ENCODE data around the gene KCTD4.
"Not testable (repeated sequence)": the region's sequence is repeated elsewhere in the genome, so short reads cannot be mapped to it uniquely, and the experiment has no call there.

Gene KCTD4

DNA sequence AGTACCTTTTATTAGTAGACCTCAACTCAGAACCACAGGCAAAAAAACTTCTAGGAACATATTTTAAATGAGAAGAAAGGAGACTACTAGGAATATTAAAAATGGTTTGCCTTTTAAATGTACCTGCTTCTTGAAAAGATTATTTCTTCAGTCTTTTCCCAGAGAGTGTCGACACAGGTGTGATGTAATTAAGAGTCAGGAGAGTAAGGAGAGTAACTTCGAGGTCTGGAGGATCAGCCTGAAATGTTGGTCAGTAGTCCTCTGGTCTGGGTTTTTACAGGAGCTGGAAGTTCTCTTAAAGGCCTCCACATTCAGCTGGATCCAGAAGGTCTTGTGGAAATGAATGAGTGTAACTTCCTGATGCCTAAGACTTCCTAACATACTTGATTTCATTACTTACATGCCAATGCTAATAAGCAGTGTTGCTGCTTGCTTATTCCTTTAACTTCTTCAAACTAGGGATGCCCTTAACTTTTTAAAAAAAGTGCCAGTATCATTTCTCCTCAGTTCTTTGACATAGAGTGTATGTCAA lies at the start of gene KCTD4:
Gene KCTD4, minus strand, starts transcription at position 345 of the 532 bp plus-strand sequence. CDS start 6,478 bp downstream, outside the sequence.
- Histone ChIP-seq H3K9ac (ENCODE audit: low read length) (no peak within 1 kb of the TSS), H3K36me3 (ENCODE audit: control insufficient read depth, insufficient read depth, low read length) (no peaks in the 10 kb centered on the region), H3K9me3 (ENCODE audit: control insufficient read depth, low read length) (no peaks in the 10 kb centered on the region), H3K4me3 (ENCODE audit: low read length) (no peak within 1 kb of the TSS), H3K27me3 (ENCODE audit: control insufficient read depth, insufficient read depth, low read length) (no peaks in the 10 kb centered on the region), H3K4me1 (ENCODE audit: control insufficient read depth, insufficient read depth, low read length) (no peaks in the 10 kb centered on the region)

DNA sequence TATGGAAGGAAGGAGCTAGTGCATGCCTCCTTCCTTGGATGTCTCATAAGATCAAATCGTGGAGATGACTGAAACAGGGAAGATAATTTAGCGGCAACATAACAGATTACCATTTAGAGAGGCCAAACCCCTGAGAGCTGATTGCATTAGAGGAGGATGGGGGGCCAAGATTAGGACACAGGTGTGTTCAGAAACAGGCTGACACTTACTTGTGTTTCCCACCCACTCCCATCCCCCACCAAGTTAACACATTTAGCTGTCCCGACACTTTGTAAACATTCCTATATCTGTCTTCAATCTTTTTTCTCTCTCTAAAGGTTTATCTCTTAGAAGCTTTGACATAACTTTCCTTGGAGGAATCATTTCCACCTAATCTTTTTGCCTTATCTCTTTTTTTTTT lies 48.8 kb upstream of the KCTD4 start:
- Histone ChIP-seq H3K4me1 (ENCODE audit: control insufficient read depth, insufficient read depth, low read length) (no peaks in the 10 kb centered on the region), H3K9me3 (ENCODE audit: control insufficient read depth, low read length) (no peaks in the 10 kb centered on the region), H3K9ac (ENCODE audit: low read length) (no peak overlapping the region), H3K4me3 (ENCODE audit: low read length) (no peak overlapping the region), H3K27me3 (ENCODE audit: control insufficient read depth, insufficient read depth, low read length) (no peaks in the 10 kb centered on the region), H3K36me3 (ENCODE audit: control insufficient read depth, insufficient read depth, low read length) (no peaks in the 10 kb centered on the region)

DNA sequence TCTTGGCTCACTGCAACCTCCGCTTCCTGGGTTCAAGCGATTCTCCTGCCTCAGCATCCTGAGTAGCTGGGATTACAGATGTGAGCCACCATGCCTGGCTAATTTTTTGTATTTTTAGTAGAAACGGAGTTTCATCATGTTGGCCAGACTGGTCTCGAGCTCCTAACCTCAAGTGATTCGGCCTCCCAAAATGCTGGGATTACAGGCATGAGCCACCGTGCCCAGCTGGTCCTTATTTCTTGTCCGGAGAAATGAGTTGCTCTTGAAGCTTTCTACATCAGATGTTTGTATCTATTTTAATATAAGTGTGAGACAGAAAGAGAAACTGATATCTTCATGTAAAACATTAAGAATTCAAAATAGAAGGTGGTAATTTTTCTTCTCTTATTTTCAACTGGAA lies 43.9 kb upstream of the KCTD4 start:
- H3K9ac ChIP-seq (ENCODE audit: low read length); H3K27me3 ChIP-seq (ENCODE audit: control insufficient read depth, insufficient read depth, low read length): not testable (repeated sequence)

DNA sequence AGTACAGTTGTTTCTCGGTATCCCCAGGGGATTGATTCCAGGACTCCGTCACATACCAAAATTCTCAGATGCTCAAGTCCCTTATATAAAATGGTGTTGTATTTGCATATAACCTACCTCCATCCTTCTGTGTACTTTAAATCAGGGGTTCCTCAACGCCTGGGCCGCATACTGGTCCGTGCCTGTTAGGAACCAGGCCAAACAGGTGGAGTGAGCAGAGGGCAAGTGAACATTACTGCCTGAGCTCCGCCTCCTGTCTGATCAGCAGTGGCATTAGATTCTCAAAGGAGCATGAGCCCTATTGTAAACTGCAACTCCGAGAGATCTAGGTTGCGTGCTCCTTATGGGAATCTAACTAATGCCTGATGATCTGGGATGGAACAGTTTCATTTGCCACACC lies 42.2 kb upstream of the KCTD4 start:
- no peaks in the 10 kb centered on the region for H3K4me1 ChIP-seq (ENCODE audit: control insufficient read depth, insufficient read depth, low read length)
- H3K9me3 ChIP-seq (ENCODE audit: control insufficient read depth, low read length): no peaks in the 10 kb centered on the region
- H3K27me3 ChIP-seq (ENCODE audit: control insufficient read depth, insufficient read depth, low read length): no peaks in the 10 kb centered on the region
- no peak overlapping the region for H3K4me3 ChIP-seq (ENCODE audit: low read length)
- no peaks in the 10 kb centered on the region for H3K36me3 ChIP-seq (ENCODE audit: control insufficient read depth, insufficient read depth, low read length)
- no peak overlapping the region for H3K9ac ChIP-seq (ENCODE audit: low read length)

More for the DNA sequence above, 43.9 kb upstream of the KCTD4 start:
- H3K4me3 ChIP-seq (ENCODE audit: low read length); H3K4me1 ChIP-seq (ENCODE audit: control insufficient read depth, insufficient read depth, low read length); H3K9me3 ChIP-seq (ENCODE audit: control insufficient read depth, low read length); H3K36me3 ChIP-seq (ENCODE audit: control insufficient read depth, insufficient read depth, low read length): not testable (repeated sequence)

DNA sequence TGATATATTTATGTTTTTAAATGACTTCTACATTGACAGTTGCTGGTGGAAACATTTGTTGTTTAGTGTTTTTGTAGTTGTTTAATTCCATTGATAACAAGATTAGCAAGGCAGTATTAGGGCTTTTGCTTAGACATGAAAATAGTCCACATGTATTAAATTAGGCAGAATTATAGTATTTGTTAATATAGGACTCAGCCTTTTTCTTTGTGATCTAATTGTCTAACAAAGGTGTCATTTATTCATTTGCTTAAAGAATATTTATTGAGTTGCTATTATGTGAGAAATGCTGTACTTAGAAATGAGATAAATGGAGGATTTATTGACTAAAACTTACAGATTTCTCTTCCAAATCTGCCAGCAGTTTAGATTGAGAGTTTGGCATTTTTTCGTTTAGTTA lies 41.7 kb upstream of the KCTD4 start:
- no peaks in the 10 kb centered on the region for H3K9me3 ChIP-seq (ENCODE audit: control insufficient read depth, low read length)
- no peak overlapping the region for H3K4me3 ChIP-seq (ENCODE audit: low read length)
- H3K4me1 ChIP-seq (ENCODE audit: control insufficient read depth, insufficient read depth, low read length): no peaks in the 10 kb centered on the region
- H3K27me3 ChIP-seq (ENCODE audit: control insufficient read depth, insufficient read depth, low read length): no peaks in the 10 kb centered on the region
- peak overlapping the region; percentile 40 for H3K9ac ChIP-seq (ENCODE audit: low read length)
- H3K36me3 ChIP-seq (ENCODE audit: control insufficient read depth, insufficient read depth, low read length): no peaks in the 10 kb centered on the region

DNA sequence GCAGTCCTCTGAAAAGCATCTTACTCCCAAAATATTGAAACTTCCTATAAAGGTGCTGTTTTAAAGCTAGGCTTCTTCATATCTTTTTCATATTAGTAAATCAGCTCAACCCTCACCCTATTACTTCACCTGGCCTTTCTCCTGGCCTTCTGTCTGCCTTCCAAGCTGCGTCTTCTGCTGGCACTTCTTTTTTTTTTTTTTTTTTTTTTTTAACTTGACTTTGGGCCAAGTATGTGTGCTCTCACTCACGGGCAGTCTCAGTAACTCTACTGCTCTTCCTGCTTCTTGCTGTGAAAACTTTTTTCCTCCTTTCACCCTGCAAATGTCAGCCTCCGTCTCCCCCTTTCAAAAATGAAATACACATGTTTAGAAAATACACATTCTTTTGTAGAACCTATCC lies 41.2 kb upstream of the KCTD4 start:
- no peaks in the 10 kb centered on the region for H3K4me1 ChIP-seq (ENCODE audit: control insufficient read depth, insufficient read depth, low read length)
- H3K36me3 ChIP-seq (ENCODE audit: control insufficient read depth, insufficient read depth, low read length): no peaks in the 10 kb centered on the region
- no peaks in the 10 kb centered on the region for H3K27me3 ChIP-seq (ENCODE audit: control insufficient read depth, insufficient read depth, low read length)
- H3K4me3 ChIP-seq (ENCODE audit: low read length): no peak overlapping the region
- no peaks in the 10 kb centered on the region for H3K9me3 ChIP-seq (ENCODE audit: control insufficient read depth, low read length)
- peak overlapping the region; percentile 40 for H3K9ac ChIP-seq (ENCODE audit: low read length)

DNA sequence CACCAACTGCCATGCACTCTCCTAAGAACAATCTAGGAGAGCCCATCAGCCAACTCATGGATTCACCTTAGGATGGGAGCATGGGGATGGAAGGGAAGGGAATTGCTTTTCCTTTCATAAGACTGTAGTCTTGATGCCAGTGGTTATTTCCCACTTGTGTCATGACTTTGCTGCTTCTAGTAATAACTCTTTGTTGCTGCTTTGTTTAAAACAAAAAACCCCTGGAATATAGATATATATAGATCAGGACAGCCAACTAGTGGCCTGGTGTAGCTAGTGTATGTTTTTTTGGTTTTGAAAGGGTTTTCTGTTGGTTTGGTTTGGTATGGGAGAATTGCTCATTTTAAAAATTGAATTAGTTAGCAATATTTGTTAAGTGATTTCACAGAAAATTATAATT lies 39.3 kb upstream of the KCTD4 start:
- H3K4me3 ChIP-seq (ENCODE audit: low read length): no peak overlapping the region
- H3K36me3 ChIP-seq (ENCODE audit: control insufficient read depth, insufficient read depth, low read length): no peaks in the 10 kb centered on the region
- H3K27me3 ChIP-seq (ENCODE audit: control insufficient read depth, insufficient read depth, low read length): no peaks in the 10 kb centered on the region
- H3K9me3 ChIP-seq (ENCODE audit: control insufficient read depth, low read length): no peaks in the 10 kb centered on the region
- H3K4me1 ChIP-seq (ENCODE audit: control insufficient read depth, insufficient read depth, low read length): peaks cover 5% of the 10 kb centered on the region
- no peak overlapping the region for H3K9ac ChIP-seq (ENCODE audit: low read length)

DNA sequence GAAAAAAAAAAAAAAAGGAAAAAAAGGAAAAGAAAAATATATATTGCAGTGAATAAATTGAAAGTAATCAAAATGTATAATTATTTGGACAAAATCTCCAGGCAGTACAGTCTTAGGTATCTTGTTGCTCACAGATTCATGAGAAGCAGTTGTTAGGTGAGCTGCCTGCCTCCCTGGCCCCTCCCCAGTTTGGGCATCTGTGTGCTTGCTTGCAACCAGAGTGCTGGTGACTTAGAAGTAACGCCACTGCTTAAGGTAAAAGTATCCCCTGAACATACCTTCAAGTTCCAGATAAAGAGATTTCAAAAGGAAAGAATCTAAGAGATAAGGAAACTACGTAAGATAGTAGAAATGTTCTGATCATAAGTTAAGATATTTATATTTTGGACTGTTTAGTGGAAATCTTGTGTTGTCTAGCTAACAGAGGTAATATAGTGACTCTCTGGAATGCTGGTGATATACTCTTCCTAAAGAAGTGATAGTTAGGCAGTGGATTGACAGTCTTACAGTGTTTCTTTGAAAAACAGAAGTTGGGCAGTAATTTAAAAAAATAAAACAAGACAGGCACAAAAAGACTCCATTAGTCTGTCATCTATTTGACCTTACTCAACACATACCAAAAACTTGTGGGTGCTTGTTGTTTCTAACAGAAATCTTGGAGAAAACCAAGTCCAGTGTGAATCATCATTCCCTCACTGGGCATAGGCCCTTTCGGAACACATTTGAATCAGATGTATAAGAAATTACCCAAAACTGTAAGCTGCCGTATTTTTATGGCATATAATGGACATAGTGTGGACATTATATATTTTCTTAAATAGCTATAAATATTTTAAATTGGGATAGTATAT lies 38.3 kb upstream of the KCTD4 start:
- Histone ChIP-seq H3K4me1 (ENCODE audit: control insufficient read depth, insufficient read depth, low read length) (peaks cover 5% of the 10 kb centered on the region), H3K36me3 (ENCODE audit: control insufficient read depth, insufficient read depth, low read length) (no peaks in the 10 kb centered on the region), H3K9ac (ENCODE audit: low read length) (no peak overlapping the region), H3K27me3 (ENCODE audit: control insufficient read depth, insufficient read depth, low read length) (no peaks in the 10 kb centered on the region), H3K9me3 (ENCODE audit: control insufficient read depth, low read length) (no peaks in the 10 kb centered on the region), H3K4me3 (ENCODE audit: low read length) (no peak overlapping the region)

DNA sequence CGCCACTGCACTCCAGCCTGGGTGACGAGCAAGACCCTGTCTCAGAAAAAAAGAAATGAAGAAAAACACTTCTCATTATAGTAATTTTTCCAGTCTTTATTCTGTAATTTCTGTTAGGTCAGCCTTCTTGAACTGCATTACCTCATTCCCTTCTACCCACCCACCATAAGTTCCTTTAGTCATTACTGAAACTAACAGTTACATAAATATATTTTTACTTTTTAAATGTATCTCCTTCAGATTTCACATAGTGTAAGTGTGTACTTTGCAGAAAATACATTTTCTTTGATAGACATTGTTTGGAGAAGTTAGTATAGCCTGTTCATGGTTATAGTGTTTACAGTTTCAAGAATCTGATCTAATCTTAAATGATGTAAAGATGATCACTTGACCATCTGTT lies 31.7 kb upstream of the KCTD4 start:
- Histone ChIP-seq H3K36me3 (ENCODE audit: control insufficient read depth, insufficient read depth, low read length) (no peaks in the 10 kb centered on the region), H3K9me3 (ENCODE audit: control insufficient read depth, low read length) (no peaks in the 10 kb centered on the region), H3K4me3 (ENCODE audit: low read length) (no peak overlapping the region), H3K4me1 (ENCODE audit: control insufficient read depth, insufficient read depth, low read length) (peaks cover 9% of the 10 kb centered on the region), H3K9ac (ENCODE audit: low read length) (no peak overlapping the region), H3K27me3 (ENCODE audit: control insufficient read depth, insufficient read depth, low read length) (no peaks in the 10 kb centered on the region)

DNA sequence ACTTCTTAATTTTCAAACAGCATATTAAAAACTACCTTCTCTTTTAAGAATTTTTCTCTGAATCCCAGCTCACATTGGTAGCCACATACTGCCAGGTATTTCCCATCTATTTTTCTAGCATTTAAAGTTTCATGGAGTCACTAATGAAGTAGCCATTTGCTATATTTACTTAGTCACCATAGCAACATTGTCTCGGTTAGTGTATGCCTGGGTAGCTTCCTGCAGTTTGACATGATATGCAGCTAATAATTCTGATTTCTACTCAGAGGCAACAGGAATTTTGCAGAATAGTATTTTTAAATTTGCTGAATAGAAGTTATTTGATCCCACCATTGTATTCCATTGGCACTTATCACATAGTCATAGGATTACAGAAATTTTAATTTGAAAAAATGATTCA lies 30.9 kb upstream of the KCTD4 start:
- Histone ChIP-seq H3K36me3 (ENCODE audit: control insufficient read depth, insufficient read depth, low read length) (no peaks in the 10 kb centered on the region), H3K9me3 (ENCODE audit: control insufficient read depth, low read length) (no peaks in the 10 kb centered on the region), H3K4me3 (ENCODE audit: low read length) (no peak overlapping the region), H3K9ac (ENCODE audit: low read length) (no peak overlapping the region), H3K27me3 (ENCODE audit: control insufficient read depth, insufficient read depth, low read length) (no peaks in the 10 kb centered on the region), H3K4me1 (ENCODE audit: control insufficient read depth, insufficient read depth, low read length) (peaks cover 9% of the 10 kb centered on the region)

DNA sequence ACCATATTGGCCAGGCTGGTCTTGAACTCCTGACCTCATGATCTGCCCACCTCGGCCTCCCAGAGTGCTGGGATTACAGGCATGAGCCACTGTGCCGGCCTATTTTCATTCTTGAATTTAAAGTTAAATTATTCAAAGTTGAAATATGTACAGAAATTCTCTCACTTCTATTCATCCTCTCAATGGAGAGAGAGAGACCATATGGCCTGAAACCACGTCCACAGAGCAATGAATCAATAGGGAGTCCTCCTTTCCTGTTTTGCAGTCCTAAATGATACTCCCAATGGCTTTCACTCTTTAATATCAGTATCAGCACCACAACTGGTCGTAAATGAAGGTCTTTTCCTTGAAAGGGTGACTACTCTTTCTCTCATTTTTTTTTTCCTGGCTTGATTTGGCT lies 30.5 kb upstream of the KCTD4 start:
- Histone ChIP-seq H3K4me1 (ENCODE audit: control insufficient read depth, insufficient read depth, low read length) (peaks cover 6% of the 10 kb centered on the region), H3K27me3 (ENCODE audit: control insufficient read depth, insufficient read depth, low read length) (no peaks in the 10 kb centered on the region), H3K9ac (ENCODE audit: low read length) (no peak overlapping the region), H3K4me3 (ENCODE audit: low read length) (no peak overlapping the region), H3K9me3 (ENCODE audit: control insufficient read depth, low read length) (no peaks in the 10 kb centered on the region), H3K36me3 (ENCODE audit: control insufficient read depth, insufficient read depth, low read length) (no peaks in the 10 kb centered on the region)

DNA sequence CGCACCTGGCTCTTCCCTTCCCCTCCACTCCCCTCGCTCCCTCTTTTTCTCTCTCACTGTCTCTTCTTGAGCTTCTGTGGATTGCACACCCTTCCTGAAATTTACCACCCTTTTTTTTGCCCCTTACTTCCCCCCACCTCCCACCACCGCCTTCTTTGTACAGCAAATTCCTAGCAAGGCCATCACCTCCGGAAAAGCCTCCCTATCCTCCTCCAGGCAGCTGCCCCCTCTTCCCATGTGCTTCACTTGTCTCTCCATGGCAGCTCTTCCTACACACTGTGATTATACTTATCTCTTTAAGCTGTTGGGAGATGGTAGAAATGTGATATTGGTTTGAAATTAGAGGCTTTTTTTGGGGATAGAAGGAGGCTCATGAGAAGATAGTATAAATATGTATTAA lies 28.3 kb upstream of the KCTD4 start:
- H3K36me3 ChIP-seq (ENCODE audit: control insufficient read depth, insufficient read depth, low read length): no peaks in the 10 kb centered on the region
- H3K27me3 ChIP-seq (ENCODE audit: control insufficient read depth, insufficient read depth, low read length): no peaks in the 10 kb centered on the region
- no peak overlapping the region for H3K9ac ChIP-seq (ENCODE audit: low read length)
- H3K4me3 ChIP-seq (ENCODE audit: low read length): no peak overlapping the region
- H3K9me3 ChIP-seq (ENCODE audit: control insufficient read depth, low read length): no peaks in the 10 kb centered on the region
- peaks cover 4% of the 10 kb centered on the region for H3K4me1 ChIP-seq (ENCODE audit: control insufficient read depth, insufficient read depth, low read length)

Data from mucosa of stomach (tissue), 1 donor.